T-helper 1 cell (primary cell): Measurements from ENCODE around the gene TBX1.

Experiments
- DNase-seq, 5 donors: peaks; one replicate each; pipeline ENCODE4 v3.0.0-alpha.2; 2012 to 2020

Gene TBX1

GRCh38 chr22:19801340-19802000 is 40.9 kb downstream of the TBX1 start:
- DNase-seq, result no peak

DNA sequence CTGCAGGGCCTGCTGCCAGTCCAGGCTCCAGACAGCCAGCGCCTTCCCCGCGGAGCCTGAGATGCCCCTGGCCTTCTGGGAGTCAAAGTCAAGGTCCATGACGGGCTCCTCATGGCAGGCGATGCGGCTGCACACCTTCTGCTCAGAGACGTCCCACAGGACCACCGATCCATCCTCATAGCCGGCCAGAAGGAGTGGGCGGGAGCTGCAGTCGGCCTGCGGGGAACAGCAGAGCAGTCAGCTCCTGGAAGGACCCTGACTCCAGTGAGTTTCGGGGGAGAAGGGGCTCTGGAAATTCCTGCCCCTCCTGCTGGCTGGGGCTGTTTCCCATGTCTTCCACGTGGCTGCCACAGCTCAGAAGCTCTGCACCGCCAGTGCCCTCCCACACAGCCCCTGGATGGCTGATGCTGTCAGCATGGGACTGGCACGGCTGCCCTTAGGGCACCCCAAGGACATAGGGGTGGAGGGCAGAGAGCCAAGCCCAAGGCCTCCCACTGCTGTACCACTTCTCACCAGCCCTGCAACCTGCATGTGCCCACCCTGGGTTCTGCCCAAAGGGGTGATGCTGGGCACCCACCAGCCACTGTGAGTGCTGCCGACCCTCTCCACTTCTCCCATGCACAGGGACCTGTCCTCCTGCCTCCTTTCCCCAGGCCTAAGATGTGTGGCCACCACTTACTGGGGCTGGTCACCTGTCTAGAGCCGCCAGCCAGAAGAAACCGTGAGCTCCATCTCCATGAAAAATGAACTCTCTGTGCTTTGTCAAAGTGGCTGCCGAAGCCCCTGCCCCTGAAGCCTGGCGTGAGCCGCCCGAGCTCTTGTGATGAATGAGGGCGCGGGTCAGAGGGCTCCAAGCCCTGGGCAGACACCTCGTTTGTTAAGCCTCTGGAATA is 41.7 kb downstream of the TBX1 start:
- DNase-seq, result no peak

GRCh38 chr22:19802894-19803735 is 42.5 kb downstream of the TBX1 start:
- no peak for DNase-seq

DNA sequence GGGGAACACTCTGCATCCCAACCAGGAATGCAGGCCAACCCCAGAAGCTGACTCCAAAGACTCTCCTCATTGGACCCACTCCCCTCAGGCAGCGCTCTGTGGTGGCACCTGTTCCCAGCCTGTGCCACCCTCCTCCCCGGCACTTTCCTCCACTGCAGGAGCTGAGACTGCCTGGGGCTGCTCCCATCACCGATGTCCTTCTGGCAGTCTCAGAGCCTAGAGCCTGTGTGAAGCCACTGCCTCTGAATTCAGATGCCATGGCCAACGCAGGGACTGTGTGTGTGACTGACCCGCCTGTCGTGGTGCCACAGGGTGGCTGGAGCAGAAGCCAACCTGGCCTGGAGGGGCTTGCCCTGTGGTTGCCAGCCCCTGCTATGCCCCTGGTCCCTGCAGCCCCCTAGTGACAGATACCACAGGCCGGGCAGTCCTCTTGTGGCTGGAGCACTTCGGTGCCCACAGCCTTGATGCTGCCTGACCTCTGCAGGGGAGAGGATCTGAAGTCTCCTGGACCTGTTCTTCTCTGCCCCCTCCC is 43.2 kb downstream of the TBX1 start:
- no peak for DNase-seq

DNA sequence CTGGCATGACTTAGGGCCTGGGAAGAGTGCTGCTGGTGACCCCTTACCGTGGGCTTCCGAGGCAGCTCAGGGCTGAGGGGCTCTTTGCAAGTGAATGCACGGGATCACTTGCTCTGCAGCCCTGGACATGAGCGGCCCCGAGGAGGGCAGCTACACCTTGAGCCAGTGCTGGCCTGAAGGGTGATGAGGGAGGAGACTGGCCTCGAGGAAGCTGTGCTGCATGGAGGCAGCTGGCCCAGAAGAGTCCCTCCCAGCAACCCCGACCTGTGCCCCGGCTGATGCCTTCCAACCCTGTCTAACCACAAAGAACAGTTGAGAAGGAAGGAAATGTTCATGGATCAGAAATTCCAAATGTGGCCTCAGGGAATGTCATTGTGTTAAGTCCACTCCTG is 45.2 kb downstream of the TBX1 start:
- no peak for DNase-seq

- DNase-seq, result peak in 1 of 5 donors; percentile 9
Measured at GRCh38 chr22:19806213-19807160, 45.9 kb downstream of the TBX1 start.

GRCh38 chr22:19807161-19807913 is 46.8 kb downstream of the TBX1 start:
- no peak for DNase-seq

DNA sequence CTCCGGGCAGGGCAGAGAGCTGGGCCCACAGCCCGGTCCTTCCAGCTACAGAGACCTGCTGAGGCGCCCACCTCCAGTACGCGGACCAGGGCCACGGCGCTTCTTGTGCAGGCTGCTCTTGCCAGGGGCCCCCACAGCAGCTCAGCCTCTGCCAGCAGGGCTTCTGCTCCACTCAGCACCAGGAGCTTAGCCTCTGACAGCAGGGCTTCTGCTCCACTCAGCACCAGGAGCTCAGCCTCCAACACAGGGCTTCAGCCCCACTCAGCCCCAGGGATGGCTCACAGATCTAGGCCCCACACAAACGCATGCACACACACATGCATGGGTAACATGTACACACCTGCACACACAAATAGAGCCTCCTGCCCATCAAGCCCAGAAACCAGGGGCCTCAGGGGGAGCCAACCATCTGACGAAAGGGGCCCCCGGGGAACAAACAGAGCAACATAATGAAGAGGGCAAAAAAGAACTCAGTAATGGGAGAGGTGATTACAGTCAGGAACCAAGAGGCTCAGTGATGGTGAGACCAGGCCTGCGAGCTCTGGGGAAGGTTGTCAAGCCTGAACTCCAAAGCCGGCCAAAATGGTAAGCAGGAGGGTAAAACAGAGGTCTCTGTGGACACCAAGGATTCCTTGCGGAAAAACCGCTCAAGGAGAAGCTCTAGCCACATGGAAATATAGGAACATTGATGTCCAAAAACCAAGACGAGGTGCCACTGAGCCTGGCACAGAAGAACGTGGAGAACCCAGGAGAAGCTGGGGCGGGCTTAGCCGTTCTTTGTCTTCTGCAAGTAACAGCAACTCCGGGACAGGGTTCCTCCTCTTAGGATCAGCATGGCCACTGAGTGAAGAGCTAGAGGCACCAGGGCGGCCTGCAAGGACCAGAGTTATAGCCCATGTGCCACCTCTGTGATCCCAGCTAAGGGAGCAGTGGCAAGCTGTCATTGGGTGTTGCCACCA is 47.6 kb downstream of the TBX1 start:
- no peak for DNase-seq

DNA sequence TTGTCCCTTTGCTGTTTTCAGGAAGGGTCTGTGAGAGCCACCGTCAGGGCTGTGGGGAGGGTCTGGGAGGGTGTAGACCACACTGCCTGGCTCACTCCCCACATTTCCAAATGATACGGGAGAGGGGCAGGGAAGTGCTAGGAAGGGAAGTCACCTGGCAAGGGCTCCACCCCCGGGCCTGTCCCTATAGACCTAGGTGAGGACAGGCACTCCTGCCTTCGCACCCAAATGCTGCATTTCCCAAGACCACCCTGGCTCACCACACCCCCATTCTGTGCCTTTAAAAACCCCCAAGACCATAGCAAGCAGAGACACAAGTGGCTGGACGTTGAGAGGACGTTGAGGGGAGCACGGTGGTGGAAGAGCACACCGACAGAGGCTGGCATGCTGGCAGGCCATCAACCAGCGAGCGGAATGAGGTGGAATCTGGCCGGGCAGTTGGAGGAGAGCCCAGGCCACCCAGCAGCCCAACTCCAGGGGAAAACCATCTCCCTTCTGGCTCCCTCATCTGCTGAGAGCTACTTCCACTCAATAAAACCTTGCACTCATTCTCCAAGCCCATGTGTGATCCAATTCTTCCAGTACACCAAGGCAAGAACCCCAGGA is 48.4 kb downstream of the TBX1 start:
- no peak for DNase-seq

DNA sequence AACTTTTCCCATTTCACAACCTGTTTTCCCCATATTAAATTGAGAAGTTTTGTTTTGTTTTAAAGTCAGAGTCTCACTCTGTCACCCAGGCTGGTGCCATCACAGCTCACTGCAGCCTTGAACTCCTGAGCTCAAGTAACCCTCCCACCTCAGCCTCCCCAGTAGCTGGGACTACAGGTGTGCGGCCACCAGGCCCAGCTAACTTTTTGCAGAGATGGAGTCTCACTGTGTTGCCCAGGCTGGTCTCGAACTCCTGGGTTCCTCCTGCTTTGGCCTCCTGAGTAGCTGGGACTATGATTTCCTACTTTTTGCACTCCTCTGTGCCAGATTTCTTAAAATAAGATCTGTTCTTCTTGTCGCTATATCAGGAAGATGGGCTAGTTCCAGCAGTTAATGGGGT is 49.2 kb downstream of the TBX1 start:
- no peak for DNase-seq

DNA sequence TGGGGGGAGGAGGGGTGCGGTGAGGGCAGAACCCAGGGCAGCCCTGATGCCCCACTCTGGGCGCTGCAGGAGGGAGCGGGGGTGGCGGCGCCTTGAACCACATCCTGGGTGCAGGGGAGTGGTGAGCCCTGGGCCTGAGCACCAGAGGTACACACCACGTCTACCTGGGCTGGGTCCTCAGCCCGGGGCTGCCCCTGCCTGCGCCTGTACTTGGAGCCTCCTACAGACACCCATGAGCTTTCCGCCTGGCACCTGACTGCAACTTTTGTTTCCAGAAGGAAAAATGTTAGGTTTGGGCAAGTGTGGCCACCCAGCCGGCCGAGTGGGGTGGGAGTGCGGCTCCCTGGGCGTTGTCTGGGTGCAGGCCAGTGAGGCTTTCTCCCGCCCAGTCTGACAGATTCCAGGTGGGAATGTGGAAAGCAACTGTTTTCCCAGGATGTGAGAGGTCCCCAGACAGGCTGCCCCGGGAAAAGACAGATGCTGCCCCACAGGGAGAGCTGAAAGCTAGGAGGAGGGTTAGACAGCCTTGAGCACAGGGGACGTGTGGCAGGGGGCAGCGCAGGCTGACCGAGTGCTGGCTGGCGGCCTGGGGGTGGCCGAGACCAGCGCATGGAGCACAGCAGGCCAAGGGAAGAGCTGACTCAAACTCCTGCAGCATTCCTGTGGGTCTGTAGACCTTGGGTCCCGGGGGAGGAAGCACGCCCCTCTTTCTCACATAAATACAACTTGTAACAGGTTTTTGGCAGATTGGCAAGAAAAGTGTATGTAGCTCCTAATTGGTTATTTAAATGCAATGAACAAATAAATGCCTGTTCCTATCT is 50.0 kb downstream of the TBX1 start:
- DNase-seq, result peak in 1 of 5 donors; percentile 9

- no peak for DNase-seq
Measured at GRCh38 chr22:19811211-19811621, 50.6 kb downstream of the TBX1 start.

DNA sequence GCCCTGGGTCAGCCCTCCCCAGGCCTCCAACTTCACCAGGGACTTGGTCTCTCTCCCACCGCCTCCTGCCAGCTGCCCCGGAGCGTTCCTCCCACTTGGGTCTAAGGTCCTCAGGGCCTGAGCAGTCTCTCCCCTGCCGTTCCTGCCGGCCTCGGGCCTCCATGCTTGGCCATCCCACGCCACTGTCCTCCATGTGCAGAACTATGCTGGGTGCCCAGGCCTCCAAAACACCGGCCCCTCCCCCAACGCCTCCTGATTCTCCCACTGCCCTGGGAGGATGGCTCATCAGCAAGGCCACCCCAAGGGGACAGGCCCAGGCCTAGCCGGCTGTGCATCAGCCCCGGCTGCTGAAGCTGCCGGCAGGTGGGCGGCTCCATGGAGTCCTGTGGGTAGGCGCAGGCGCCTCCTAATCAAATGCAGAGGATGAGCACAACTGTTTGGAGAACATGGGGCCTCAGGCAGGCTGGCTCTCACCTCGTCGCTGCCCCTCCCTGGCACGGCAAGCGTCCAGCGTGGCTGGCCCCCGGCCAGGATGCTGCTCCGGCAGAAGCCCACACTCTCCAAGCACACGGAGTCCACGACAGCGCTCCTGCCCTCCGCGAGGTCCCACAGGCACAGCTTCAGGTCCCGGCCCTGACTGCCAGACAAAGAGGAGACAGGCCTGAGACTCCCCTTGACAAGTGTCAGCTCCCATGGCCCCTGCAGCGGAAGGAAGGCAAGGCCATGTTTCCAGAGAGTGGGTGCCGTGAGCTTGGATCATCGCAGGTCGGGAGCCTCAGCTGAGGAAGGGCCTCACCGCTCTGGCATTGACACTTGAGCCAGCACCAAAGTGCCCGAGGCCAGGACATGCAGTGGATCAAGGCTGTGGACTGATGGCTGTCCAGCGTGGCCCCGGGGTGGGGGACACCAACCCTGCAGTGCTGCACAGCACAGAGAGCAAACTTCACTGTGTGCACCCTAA is 51.5 kb downstream of the TBX1 start:
- DNase-seq, result no peak

GRCh38 chr22:19812910-19813309 is 52.3 kb downstream of the TBX1 start:
- no peak for DNase-seq

GRCh38 chr22:19814428-19814827 is 53.9 kb downstream of the TBX1 start:
- no peak for DNase-seq

GRCh38 chr22:19815093-19815822 is 54.7 kb downstream of the TBX1 start:
- DNase-seq, result no peak
